Measurements from ENCODE around the gene TMEM178B.

GRCh38 chr7:141525973-141526514 lies 452.2 kb downstream of the TMEM178B start:
- TF ChIP-seq EZH2 (IDR thresholded peaks at IDR 0.05; ENCODE audit: borderline replicate concordance) (no peak), CTCF (IDR thresholded peaks at IDR 0.05; ENCODE audit: poor library complexity) (no peak)
